Osteocyte (in vitro differentiated cells): Measurements from ENCODE around the gene TRIM38. TPM values are rescaled to one million over a fixed set of nuclear protein-coding genes. Genes with fewer than 3 reads are reported as not detected.

ENCODE experiments used
- DNase-seq: peaks from one replicate; pipeline ENCODE4 v3.0.0; 2021; ENCODE audit warnings: mixed read lengths; ENCODE audit not compliant: unreplicated experiment; ENCODE audit errors: extremely low spot score
- H3K27ac Mint-ChIP-seq: one replicate; pipeline ENCODE4 v1.8.0; 2021; ENCODE audit warnings: mild to moderate bottlenecking, mixed read lengths; ENCODE audit not compliant: unreplicated experiment
- H3K27me3 Mint-ChIP-seq: one replicate; pipeline ENCODE4 v1.8.0; 2021; ENCODE audit warnings: mixed read lengths; ENCODE audit not compliant: unreplicated experiment
- H3K36me3 Mint-ChIP-seq: one replicate; pipeline ENCODE4 v1.8.0; 2021; ENCODE audit warnings: mixed read lengths; ENCODE audit not compliant: unreplicated experiment
- H3K4me1 Mint-ChIP-seq: one replicate; pipeline ENCODE4 v1.8.0; 2021; ENCODE audit warnings: mixed read lengths; ENCODE audit not compliant: unreplicated experiment
- H3K4me3 Mint-ChIP-seq: one replicate; pipeline ENCODE4 v1.8.0; 2021; ENCODE audit warnings: mild to moderate bottlenecking, moderate library complexity, mixed read lengths; ENCODE audit not compliant: unreplicated experiment
- H3K9me3 Mint-ChIP-seq: one replicate; pipeline ENCODE4 v1.8.0; 2021; ENCODE audit warnings: mixed read lengths; ENCODE audit not compliant: unreplicated experiment
- total RNA-seq: library from RNA; stranded (reverse); gene quantifications from 2 replicates; pipeline ENCODE4 v1.2.1, GENCODE V29; 2021
- TF ChIP-seq, protein P1 (sequence below): fragments of 200-600 bp; sonication (generic); IDR thresholded peaks from 2 replicates; pipeline ENCODE4 v1.5.0; 2021; ENCODE audit warnings: antibody characterized with exemption, mild to moderate bottlenecking, moderate library complexity

TRIM38 gene
- total RNA-seq, 1 donor from 2014 or later: 8.4 TPM

DNA sequence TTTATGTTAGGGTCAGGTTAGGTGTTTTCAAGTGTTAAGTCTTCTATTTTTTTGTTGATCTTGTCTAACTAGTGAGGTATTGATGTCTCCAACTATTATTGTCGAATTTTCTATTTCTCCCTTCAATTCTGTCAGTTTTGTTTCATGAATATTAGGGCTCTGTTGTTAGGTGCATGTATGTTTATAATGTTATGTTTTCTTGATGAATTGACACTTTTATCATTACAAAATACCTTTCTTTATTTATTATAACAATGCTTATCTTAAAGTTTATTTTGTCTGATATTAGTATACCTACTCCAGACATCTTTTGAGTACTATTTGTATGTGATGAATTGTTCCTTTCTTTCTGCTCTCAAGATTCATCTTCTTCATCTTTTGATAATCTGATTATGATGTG is 12.9 kb upstream of the TRIM38 start:
- Mint-ChIP-seq H3K36me3 (no peaks in the 10 kb centered on the region), H3K9me3 (no peaks in the 10 kb centered on the region), H3K4me3 (no peak overlapping the region), H3K4me1 (no peaks in the 10 kb centered on the region), H3K27ac (no peak overlapping the region), H3K27me3 (peaks cover 5% of the 10 kb centered on the region)
- TF ChIP-seq, protein P1, sequence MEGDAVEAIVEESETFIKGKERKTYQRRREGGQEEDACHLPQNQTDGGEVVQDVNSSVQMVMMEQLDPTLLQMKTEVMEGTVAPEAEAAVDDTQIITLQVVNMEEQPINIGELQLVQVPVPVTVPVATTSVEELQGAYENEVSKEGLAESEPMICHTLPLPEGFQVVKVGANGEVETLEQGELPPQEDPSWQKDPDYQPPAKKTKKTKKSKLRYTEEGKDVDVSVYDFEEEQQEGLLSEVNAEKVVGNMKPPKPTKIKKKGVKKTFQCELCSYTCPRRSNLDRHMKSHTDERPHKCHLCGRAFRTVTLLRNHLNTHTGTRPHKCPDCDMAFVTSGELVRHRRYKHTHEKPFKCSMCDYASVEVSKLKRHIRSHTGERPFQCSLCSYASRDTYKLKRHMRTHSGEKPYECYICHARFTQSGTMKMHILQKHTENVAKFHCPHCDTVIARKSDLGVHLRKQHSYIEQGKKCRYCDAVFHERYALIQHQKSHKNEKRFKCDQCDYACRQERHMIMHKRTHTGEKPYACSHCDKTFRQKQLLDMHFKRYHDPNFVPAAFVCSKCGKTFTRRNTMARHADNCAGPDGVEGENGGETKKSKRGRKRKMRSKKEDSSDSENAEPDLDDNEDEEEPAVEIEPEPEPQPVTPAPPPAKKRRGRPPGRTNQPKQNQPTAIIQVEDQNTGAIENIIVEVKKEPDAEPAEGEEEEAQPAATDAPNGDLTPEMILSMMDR: no peak
- DNase-seq: no peak

DNA sequence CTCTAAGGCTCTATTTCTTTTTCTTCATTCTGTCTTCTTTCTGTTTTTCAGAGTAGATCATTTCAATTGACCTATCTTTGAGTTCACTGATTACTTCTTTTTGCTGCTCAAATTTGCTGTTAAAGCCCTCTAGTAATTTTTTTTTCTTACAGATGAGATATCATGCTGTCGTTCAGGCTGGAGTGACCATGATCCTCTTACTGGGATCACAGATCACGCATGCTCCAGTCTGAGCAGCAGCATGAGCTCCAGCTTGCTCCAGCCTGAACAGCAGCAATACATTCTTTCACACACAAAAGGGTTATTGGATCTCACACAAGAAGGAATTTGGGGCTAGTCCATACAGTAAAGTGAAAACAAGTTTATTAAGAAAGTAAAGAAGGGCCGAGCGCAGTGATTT is 12.3 kb upstream of the TRIM38 start:
- H3K27ac Mint-ChIP-seq: no peak overlapping the region
- no peaks in the 10 kb centered on the region for H3K4me1 Mint-ChIP-seq
- H3K36me3 Mint-ChIP-seq: no peaks in the 10 kb centered on the region
- no peak for DNase-seq
- TF ChIP-seq, protein P1: no peak
- no peaks in the 10 kb centered on the region for H3K9me3 Mint-ChIP-seq
- H3K4me3 Mint-ChIP-seq: no peak overlapping the region
- peaks cover 5% of the 10 kb centered on the region for H3K27me3 Mint-ChIP-seq

DNA sequence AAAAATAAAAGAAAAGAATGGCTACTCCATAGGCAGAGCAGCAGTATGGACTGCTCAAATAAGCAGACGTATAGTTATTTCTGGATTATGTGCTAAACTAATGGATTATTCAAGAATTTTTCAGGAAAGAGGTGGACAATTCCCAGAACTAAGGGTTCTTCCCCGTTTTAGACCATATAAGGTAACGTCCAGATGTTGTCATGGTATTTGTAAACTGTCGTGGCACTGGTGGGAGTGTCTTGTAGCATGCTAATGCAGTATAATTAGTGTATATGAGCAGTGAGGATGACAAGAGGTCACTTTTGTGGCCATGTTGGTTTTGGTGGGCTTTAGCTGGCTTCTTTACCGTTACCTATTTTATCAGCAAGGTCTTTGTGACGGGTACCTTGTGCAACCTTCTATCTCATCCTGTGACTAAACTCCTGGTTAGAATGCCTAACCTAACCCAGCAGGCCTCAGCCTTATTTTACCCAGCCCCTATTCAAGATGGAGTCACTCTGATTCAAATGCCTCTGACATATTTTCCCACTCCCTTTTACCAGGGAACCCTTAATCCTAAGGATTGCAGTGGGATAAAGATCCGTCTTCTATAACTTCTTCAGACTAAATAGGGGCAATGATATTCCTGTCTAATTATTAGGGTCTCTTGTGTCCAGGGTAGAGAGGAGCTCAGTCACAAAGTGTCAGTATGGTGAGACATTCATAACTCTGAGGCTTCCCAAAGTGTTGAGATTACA is 11.1 kb upstream of the TRIM38 start:
- no peak overlapping the region for H3K27ac Mint-ChIP-seq
- no peak overlapping the region for H3K4me3 Mint-ChIP-seq
- no peaks in the 10 kb centered on the region for H3K4me1 Mint-ChIP-seq
- TF ChIP-seq, protein P1: no peak
- no peaks in the 10 kb centered on the region for H3K36me3 Mint-ChIP-seq
- DNase-seq: no peak
- H3K27me3 Mint-ChIP-seq: peaks cover 5% of the 10 kb centered on the region
- no peaks in the 10 kb centered on the region for H3K9me3 Mint-ChIP-seq

DNA sequence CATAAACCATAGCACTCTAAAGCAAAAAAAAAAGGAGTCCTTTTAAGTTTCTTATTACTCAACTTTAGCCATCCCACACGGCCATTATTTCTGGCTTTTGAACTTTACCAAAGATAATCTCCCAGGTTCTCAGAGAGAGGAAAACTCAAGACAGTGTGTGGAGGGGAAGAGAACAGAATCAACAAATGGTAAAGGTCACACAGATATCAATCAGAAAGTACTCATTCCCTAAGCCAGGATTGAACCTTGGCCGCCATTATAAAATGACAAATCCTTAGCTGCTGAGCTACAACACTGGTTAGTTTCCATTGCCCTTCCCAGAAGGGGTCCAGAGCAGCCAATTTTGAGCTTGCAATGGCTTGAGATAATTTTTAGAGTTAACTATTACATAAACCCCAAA is 10.1 kb upstream of the TRIM38 start:
- TF ChIP-seq, protein P1: no peak
- H3K27ac Mint-ChIP-seq: no peak overlapping the region
- peaks cover 5% of the 10 kb centered on the region for H3K27me3 Mint-ChIP-seq
- no peak overlapping the region for H3K4me3 Mint-ChIP-seq
- H3K36me3 Mint-ChIP-seq: no peaks in the 10 kb centered on the region
- no peaks in the 10 kb centered on the region for H3K4me1 Mint-ChIP-seq
- no peak for DNase-seq
- H3K9me3 Mint-ChIP-seq: no peaks in the 10 kb centered on the region

DNA sequence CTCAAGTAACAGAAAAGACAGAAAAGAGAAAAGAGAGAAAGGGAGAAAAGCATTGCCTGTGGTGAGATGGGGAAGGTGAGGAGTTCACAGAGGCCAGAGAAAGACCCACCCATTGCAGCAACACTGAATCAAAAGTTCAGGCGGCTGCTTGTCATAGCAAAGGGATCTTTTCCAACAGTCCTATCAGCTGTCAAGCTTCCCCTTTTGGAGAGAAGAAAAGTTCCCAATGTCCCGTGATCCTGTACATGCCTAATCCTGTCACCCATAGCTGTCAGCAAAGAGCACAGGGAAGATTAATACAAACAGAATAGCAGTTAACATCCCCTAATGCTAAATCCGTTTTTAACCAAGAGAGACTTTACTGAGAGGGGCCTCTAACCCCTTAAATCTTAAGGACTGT is 8.9 kb upstream of the TRIM38 start:
- no peaks in the 10 kb centered on the region for H3K36me3 Mint-ChIP-seq
- H3K27me3 Mint-ChIP-seq: peaks cover 5% of the 10 kb centered on the region
- no peak for DNase-seq
- no peak overlapping the region for H3K4me3 Mint-ChIP-seq
- H3K27ac Mint-ChIP-seq: no peak overlapping the region
- no peaks in the 10 kb centered on the region for H3K4me1 Mint-ChIP-seq
- TF ChIP-seq, protein P1: no peak
- no peaks in the 10 kb centered on the region for H3K9me3 Mint-ChIP-seq
